GM12801 (cell line): ENCODE measurements around the gene CCND3.

ENCODE experiments used
- TF ChIP-seq, protein P1 (sequence below): IDR thresholded peaks from one replicate; pipeline ENCODE4 v1.5.1; 2011; ENCODE audit warnings: control low read depth; ENCODE audit not compliant: insufficient read length; ENCODE audit errors: extremely low read depth

The CCND3 gene

DNA sequence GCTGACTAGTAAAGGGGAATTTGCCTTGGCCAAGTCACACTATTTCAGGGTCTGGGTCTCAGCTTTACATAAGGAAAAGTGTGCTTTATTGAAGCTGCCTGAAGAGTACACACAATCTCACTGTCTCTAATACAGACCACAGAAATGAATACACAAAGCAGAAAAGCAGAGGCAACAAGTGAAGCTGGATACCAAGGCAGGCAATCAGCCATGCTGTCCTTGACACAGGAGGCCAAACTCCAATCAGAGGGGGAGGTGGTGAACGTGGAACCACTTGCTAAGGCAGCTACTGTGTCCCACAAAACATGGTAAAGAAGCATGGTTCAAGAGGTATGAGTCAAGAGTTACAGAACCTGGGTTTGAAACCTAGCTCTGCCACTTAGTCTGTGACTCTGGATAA lies 21.8 kb upstream of the CCND3 start:
- TF ChIP-seq, protein P1, sequence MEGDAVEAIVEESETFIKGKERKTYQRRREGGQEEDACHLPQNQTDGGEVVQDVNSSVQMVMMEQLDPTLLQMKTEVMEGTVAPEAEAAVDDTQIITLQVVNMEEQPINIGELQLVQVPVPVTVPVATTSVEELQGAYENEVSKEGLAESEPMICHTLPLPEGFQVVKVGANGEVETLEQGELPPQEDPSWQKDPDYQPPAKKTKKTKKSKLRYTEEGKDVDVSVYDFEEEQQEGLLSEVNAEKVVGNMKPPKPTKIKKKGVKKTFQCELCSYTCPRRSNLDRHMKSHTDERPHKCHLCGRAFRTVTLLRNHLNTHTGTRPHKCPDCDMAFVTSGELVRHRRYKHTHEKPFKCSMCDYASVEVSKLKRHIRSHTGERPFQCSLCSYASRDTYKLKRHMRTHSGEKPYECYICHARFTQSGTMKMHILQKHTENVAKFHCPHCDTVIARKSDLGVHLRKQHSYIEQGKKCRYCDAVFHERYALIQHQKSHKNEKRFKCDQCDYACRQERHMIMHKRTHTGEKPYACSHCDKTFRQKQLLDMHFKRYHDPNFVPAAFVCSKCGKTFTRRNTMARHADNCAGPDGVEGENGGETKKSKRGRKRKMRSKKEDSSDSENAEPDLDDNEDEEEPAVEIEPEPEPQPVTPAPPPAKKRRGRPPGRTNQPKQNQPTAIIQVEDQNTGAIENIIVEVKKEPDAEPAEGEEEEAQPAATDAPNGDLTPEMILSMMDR, result no peak

DNA sequence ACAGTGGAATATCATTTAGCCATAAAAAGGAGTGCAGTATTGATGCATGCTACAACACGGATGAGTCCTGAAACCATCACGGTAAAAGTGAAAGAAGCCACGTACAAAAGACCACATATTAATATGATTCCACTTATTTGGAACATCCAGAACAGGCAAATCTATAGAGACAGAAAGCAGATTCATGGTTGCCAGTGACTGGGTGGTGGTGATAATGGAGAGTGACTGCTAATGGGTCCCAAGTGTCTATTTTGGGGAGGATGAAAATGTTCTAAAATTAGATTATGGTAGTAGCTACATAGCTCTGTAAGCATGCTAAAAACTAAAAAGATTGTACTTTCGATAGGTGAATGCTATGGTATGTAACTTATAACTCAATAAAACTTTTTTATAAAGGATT lies 18.4 kb upstream of the CCND3 start:
- TF ChIP-seq, protein P1, result no peak

DNA sequence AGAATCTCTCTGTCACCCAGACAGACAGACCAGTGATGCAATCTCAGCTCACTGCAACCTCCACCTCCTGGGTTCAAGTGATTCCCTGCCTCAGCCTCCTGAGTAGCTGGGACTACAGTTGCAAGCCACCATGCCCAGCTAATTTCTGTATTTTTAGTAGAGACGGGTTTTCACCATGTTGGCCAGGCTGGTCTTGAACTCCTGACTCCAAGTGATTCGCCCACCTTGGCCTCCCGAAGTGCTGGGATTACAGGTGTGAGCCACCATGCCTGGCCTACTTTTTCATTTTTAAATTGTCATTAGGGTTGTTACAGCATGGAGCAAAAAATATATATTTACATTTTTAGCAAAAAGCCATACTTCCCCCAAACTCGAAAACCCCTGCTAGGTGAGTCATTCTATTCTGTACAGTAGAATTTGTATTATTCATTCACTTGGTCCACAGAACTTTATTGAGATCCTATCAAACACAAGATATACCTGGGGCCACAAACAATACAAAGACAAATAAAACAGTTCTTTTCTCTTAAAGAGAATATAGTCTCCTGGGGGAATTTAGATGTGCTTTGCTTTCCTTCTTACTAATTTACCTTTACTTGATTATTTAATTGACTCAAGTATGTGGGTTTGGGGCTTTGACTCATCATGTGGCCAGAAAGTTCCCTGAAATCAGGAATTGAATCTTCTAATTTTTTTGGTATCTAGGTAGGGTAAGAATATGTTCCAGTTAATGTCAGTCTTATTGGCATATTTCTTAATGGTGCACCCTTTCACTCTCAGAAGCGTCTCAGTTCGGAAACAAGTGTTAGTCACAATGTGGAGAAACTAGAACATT lies 16.6 kb upstream of the CCND3 start:
- TF ChIP-seq, protein P1, result no peak

DNA sequence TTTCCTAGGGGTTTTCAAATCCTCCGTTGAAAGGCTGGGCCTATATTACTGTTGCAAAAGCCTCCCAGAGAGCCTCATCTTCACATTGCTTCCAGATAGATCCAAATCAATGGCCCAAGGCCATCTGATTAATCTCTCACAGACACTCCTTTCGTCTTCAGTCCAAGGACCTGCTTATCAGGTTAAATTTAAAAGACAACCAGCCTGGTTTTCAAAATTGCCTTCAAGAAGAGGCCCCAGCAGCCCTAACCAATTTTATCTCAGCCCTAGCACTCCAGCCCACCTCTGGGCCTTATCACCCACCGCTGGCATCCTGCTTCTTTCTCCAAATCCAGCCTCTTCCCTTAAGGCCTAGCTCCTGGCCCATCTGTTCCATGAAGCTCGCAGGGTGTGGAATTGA lies 15.5 kb upstream of the CCND3 start:
- TF ChIP-seq, protein P1, result no peak

DNA sequence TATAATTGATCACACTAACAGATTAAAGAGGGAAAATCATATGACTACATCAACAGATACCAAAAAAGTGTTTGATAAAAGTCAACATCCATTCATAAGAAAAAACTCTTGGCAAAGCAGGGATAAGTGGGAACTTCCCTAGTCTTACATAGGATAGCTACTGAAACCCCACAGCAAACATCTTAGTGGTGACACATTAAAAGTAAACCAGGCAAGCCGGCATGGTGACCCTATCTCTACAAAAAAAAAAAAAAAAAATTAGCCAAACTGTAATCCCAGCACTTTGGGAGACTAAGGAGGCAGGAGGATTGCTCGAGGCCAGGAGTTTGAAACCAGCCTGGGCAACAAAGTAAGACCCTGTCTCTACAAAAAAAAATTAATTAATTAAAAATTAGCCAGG lies 13.8 kb upstream of the CCND3 start:
- TF ChIP-seq, protein P1, result no peak

DNA sequence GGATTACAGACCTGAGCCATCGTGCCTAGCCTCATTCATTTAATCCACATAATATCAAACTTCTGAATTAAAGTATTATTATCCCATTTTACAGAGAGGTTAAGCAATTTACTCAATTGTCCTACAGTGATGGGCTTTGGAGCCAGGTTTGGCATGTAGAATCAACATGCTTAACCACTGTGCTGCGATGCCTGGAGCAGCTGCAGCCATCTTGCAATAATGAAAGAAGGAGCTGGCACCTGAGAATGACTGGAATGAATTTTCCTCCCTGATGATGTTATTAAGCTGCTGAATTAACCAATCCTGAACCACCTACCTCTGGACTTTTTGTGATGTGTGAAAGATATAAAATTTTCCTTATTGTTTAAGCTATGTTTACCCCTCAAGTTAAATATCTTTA lies 13.1 kb upstream of the CCND3 start:
- TF ChIP-seq, protein P1, result no peak

DNA sequence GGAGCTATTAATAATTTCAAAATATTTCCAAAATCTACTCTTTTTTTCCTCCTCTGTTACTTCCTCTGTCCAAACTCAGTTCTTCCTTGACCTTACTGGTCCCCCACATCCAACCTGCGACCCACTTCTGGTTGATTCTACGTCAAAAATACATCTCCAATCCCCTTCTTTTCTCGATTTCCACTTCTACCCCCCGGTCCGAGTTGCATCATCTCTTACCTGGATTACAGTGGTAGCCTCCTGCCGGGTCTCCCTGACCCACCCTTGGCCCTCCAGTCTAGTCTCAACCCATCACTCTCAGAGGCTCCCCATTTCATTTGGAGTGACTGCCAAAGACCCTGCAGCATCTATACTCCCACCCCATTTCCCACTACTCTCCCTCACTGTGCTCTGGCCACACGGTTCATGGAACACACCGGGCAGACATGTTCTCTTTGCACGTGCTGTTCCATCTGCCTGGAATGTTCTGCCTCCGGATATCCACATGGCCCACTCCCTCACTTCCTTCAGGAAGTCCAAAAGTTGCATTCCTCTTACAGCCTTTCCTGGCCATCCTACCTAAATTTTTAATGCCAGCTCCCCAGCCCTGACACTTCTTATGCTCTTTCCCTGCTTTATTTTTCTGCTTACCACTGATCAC lies 6.1 kb upstream of the CCND3 start:
- TF ChIP-seq, protein P1, result no peak
